ENCODE results near the gene ADA. TPM values are rescaled to one million over a fixed set of nuclear protein-coding genes. Genes with fewer than 3 reads are reported as not detected.

The ADA gene
- polyA plus RNA-seq, 1 donor from 2014 or later: 0.56 TPM

- Histone ChIP-seq H3K36me3 (ENCODE audit: insufficient read depth, low read length) (no peaks in the 10 kb centered on the region), H3K4me2 (ENCODE audit: low read length) (no peak overlapping the region), H3K4me3 (ENCODE audit: low read length) (no peak overlapping the region), H2AFZ (ENCODE audit: low read depth, low read length) (no peak overlapping the region), H3F3A (ENCODE audit: insufficient read depth, low read length, poor library complexity, severe bottlenecking) (no peaks in the 10 kb centered on the region), H3K27ac (ENCODE audit: low read length) (no peak overlapping the region), H3K79me2 (replicated peaks; ENCODE audit: insufficient read depth, low read length) (no peaks in the 10 kb centered on the region), H3K9ac (ENCODE audit: low read length) (no peak overlapping the region), H3K27me3 (ENCODE audit: insufficient read depth, low read depth, low read length) (no peaks in the 10 kb centered on the region), H3K9me2 (ENCODE audit: insufficient read depth, low read length) (no peaks in the 10 kb centered on the region), H3K9me3 (ENCODE audit: low read length) (no peaks in the 10 kb centered on the region), H4K20me1 (ENCODE audit: insufficient read depth) (no peaks in the 10 kb centered on the region)
- no peak for TF ChIP-seq RAD21 (conservative IDR thresholded peaks at IDR 0.05)
Observed at GRCh38 chr20:44660581-44660980, 9.1 kb upstream of the ADA start.

DNA sequence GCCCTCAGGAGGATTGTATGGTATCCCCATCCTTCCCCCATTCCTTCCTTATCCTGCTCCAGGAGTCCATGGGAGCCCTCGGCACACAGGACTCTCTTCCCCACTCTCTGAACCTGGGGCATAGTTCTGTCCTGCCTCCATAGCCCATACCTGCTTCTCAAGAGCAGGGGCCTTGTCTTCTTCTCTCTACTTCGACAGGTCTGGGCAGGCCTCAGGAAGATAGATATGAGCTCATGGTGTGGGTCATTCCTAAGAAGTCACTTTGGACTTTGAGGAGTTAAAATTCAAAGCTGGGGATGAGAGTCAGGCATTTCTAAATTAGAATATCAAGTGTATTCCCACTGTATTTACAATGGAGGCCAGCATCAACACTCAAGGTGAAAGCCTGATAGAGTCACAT is 8.4 kb upstream of the ADA start:
- H3K4me2 ChIP-seq (ENCODE audit: low read length): no peak overlapping the region
- H3K9me2 ChIP-seq (ENCODE audit: insufficient read depth, low read length): no peaks in the 10 kb centered on the region
- no peaks in the 10 kb centered on the region for H3K36me3 ChIP-seq (ENCODE audit: insufficient read depth, low read length)
- no peaks in the 10 kb centered on the region for H3K27me3 ChIP-seq (ENCODE audit: insufficient read depth, low read depth, low read length)
- H3F3A ChIP-seq (ENCODE audit: insufficient read depth, low read length, poor library complexity, severe bottlenecking): no peaks in the 10 kb centered on the region
- H3K9me3 ChIP-seq (ENCODE audit: low read length): no peaks in the 10 kb centered on the region
- H3K4me3 ChIP-seq (ENCODE audit: low read length): no peak overlapping the region
- no peak overlapping the region for H3K27ac ChIP-seq (ENCODE audit: low read length)
- TF ChIP-seq TAF1 (IDR thresholded peaks at IDR 0.05; ENCODE audit: low read depth) (no peak), POLR2AphosphoS5 (IDR thresholded peaks at IDR 0.05) (no peak), MXI1 (conservative IDR thresholded peaks at IDR 0.05; ENCODE audit: poor library complexity, severe bottlenecking) (no peak), EZH2 (IDR thresholded peaks at IDR 0.05; ENCODE audit: borderline replicate concordance, insufficient read depth, low read length, poor library complexity, severe bottlenecking) (no peak), RAD21 (conservative IDR thresholded peaks at IDR 0.05) (no peak), SMC3 (conservative IDR thresholded peaks at IDR 0.05; ENCODE audit: poor library complexity) (no peak)
- TF ChIP-seq, protein P1, sequence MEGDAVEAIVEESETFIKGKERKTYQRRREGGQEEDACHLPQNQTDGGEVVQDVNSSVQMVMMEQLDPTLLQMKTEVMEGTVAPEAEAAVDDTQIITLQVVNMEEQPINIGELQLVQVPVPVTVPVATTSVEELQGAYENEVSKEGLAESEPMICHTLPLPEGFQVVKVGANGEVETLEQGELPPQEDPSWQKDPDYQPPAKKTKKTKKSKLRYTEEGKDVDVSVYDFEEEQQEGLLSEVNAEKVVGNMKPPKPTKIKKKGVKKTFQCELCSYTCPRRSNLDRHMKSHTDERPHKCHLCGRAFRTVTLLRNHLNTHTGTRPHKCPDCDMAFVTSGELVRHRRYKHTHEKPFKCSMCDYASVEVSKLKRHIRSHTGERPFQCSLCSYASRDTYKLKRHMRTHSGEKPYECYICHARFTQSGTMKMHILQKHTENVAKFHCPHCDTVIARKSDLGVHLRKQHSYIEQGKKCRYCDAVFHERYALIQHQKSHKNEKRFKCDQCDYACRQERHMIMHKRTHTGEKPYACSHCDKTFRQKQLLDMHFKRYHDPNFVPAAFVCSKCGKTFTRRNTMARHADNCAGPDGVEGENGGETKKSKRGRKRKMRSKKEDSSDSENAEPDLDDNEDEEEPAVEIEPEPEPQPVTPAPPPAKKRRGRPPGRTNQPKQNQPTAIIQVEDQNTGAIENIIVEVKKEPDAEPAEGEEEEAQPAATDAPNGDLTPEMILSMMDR (IDR thresholded peaks at IDR 0.05; ENCODE audit: poor library complexity, severe bottlenecking): no peak
- no peak overlapping the region for H3K9ac ChIP-seq (ENCODE audit: low read length)
- no peak overlapping the region for H2AFZ ChIP-seq (ENCODE audit: low read depth, low read length)
- H3K79me2 ChIP-seq (replicated peaks; ENCODE audit: insufficient read depth, low read length): no peaks in the 10 kb centered on the region
- H4K20me1 ChIP-seq (ENCODE audit: insufficient read depth): no peaks in the 10 kb centered on the region

DNA sequence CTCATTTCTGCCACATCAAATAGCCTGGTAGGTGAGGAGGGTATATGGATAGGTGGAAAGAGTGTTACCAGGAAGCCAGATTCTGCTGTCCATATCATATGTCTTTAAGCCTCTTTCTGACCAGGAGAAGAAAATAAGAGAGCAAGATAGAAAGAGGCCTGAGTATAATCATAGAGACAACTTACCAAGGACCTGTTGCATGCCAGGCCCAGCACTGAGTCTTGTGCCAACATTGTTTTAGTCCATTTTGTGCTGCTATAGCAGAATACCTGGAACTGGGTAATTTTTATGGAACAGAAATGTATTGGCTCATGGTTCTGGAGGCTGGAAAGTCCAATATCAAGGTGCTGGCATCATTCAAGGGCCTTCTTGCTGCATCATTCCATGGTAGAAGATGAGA is 7.3 kb upstream of the ADA start:
- no peaks in the 10 kb centered on the region for H3K9me3 ChIP-seq (ENCODE audit: low read length)
- no peaks in the 10 kb centered on the region for H3K36me3 ChIP-seq (ENCODE audit: insufficient read depth, low read length)
- H3F3A ChIP-seq (ENCODE audit: insufficient read depth, low read length, poor library complexity, severe bottlenecking): no peaks in the 10 kb centered on the region
- no peak overlapping the region for H3K4me3 ChIP-seq (ENCODE audit: low read length)
- H4K20me1 ChIP-seq (ENCODE audit: insufficient read depth): no peaks in the 10 kb centered on the region
- no peaks in the 10 kb centered on the region for H3K27me3 ChIP-seq (ENCODE audit: insufficient read depth, low read depth, low read length)
- H3K27ac ChIP-seq (ENCODE audit: low read length): no peak overlapping the region
- no peak overlapping the region for H2AFZ ChIP-seq (ENCODE audit: low read depth, low read length)
- H3K79me2 ChIP-seq (replicated peaks; ENCODE audit: insufficient read depth, low read length): no peaks in the 10 kb centered on the region
- no peak overlapping the region for H3K4me2 ChIP-seq (ENCODE audit: low read length)
- H3K9ac ChIP-seq (ENCODE audit: low read length): no peak overlapping the region
- no peak for TF ChIP-seq REST (IDR thresholded peaks at IDR 0.05; ENCODE audit: borderline replicate concordance)
- no peak for TF ChIP-seq EP300 (conservative IDR thresholded peaks at IDR 0.05; ENCODE audit: poor library complexity, severe bottlenecking)
- TF ChIP-seq POLR2AphosphoS5 (IDR thresholded peaks at IDR 0.05): no peak
- no peak for TF ChIP-seq RAD21 (conservative IDR thresholded peaks at IDR 0.05)
- TF ChIP-seq, protein P1 (IDR thresholded peaks at IDR 0.05; ENCODE audit: poor library complexity, severe bottlenecking): no peak
- TF ChIP-seq SMC3 (conservative IDR thresholded peaks at IDR 0.05; ENCODE audit: poor library complexity): no peak
- TF ChIP-seq MXI1 (conservative IDR thresholded peaks at IDR 0.05; ENCODE audit: poor library complexity, severe bottlenecking): no peak
- no peak for TF ChIP-seq TAF1 (IDR thresholded peaks at IDR 0.05; ENCODE audit: low read depth)
- no peak for TF ChIP-seq EZH2 (IDR thresholded peaks at IDR 0.05; ENCODE audit: borderline replicate concordance, insufficient read depth, low read length, poor library complexity, severe bottlenecking)
- no peaks in the 10 kb centered on the region for H3K9me2 ChIP-seq (ENCODE audit: insufficient read depth, low read length)

Measured in neural cell (in vitro differentiated cells).